DOHH2 (cell line): ENCODE data around the gene RAB5IF.

Experiments
- CTCF ChIP-seq: fragments of 200-600 bp; sonication (generic); IDR thresholded peaks from one replicate; pipeline ENCODE4 v1.5.1; 2014; ENCODE audit warnings: antibody characterized with exemption, mild to moderate bottlenecking, low read depth, low read length; ENCODE audit not compliant: poor library complexity, severe bottlenecking
- EZH2phosphoT487 ChIP-seq: fragments of 200-600 bp; sonication (generic); IDR thresholded peaks from 2 replicates; pipeline ENCODE4 v1.6.1; 2017; ENCODE audit warnings: borderline replicate concordance, mild to moderate bottlenecking, antibody characterized with exemption, low read length, moderate library complexity, mixed read lengths

GRCh38 chr20:36571564-36572504, 33.7 kb upstream of the RAB5IF start:
- TF ChIP-seq CTCF (no peak), EZH2phosphoT487 (no peak)
